Ureter (tissue), 1 donor: ENCODE data around the gene SPSB3. TPM values are rescaled to one million over a fixed set of nuclear protein-coding genes. Genes with fewer than 3 reads are reported as not detected.

Experiments used
- DNase-seq: peaks from one replicate; pipeline ENCODE4 v3.0.0-alpha.2; 2020; ENCODE audit warnings: low spot score
- total RNA-seq: library from RNA; stranded (reverse); gene quantifications from one replicate; pipeline ENCODE4 v1.2.4, GENCODE V29; 2023
- donor health status: DM: yes; HTN: yes; CAD: no.

SPSB3 gene
- total RNA-seq, 1 donor from 2014 or later: 39.2 TPM

DNA sequence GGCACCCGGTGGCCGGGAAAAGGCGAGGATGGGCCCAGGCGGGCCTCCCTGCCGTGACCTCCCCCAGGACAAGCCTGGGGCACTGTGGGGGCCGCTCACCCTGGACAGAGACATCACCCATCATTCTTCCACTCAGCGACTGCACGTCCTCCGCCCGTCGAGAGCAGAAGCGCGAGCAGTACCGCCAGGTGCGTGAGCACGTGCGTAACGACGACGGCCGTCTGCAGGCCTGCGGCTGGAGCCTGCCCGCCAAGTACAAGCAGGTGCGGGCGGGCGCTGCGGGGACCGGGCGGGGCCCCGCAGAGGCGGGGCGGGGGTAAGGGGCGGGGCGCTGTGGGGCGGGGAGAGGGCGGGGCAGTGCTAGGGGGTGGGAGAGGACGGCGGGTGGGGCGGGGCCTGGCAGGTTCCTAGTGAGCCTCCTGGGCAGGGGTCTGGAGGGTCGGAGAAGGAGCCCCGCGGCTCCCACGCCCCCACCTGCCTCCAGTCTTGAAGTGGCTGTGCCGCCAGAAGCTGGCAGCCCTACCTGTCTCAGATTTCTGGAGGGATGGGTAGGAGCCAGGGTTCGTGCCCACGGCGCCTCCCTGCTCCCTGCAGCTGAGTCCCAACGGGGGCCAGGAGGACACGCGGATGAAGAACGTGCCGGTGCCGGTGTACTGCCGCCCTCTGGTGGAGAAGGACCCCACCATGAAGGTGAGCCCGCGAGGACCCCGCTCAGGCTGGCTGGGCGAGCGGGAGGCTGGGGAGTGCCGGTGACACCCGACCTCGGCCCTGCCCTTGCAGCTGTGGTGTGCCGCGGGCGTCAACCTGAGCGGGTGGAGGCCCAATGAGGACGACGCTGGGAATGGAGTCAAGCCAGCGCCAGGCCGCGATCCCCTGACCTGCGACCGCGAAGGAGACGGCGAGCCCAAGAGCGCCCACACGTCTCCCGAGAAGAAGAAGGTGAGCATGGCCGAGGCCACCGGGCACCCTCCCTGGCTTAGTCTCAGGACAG is 18.6 kb downstream of the SPSB3 start:
- DNase-seq: no peak

DNA sequence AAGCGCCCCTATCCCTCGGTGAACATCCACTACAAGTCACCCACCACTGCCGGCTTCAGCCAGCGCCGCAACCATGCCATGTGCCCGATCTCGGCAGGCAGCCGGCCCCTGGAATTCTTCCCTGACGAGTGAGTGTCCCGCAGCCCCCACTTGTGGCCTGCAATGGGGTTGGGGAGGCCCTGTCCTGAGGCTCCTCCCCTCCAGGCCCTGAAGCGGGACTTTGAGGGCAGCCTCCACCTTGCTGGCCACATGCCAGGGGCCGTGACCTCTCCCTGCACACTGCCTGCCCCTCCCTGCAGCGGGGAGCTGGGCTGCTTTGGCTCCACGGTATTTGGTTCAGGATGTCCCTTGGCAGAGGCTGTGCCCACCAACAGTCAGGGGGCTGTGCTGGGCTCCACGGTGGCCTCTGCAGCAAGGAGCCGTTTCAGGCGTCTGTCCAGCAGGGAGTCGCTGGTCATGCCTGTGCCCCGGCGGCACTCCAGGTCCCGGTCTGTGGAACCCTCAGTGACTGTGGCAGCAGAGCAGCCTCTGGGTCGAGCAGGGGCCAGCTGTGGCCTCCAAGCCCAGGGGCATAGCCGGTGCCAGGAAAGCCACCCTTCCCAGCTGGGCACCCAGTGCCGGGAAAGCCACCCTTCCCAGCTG is 19.4 kb downstream of the SPSB3 start:
- DNase-seq: no peak

DNA sequence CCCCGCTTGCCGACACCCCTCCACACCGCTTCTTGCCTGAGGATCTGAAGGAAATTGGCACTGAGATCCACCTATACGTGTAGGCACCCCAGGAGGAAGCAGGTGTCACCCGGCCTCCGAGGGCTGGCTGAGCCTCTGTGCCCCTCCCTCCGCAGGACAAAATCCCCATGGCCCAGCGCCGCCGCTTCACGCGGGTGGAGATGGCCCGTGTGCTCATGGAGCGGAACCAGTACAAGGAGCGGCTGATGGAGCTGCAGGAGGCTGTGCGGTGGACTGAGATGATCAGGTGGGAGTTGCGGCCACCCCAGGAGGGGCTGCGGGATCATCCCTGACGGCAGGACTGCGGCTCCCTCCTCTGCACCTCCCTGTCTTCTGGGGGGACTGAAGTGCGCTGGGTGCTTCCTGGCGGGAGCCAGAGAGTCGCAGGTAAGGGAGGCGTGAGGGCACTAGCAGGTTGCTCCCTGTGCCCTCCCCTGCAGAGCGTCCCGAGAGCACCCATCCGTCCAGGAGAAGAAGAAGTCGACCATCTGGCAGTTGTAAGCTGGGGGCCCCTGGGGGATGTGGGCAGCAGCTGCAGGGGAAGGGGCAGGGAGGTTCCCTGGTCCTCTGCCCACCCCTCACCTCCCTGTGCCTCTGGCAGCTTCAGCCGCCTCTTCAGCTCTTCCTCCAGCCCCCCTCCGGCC is 20.0 kb downstream of the SPSB3 start:
- DNase-seq: no peak

DNA sequence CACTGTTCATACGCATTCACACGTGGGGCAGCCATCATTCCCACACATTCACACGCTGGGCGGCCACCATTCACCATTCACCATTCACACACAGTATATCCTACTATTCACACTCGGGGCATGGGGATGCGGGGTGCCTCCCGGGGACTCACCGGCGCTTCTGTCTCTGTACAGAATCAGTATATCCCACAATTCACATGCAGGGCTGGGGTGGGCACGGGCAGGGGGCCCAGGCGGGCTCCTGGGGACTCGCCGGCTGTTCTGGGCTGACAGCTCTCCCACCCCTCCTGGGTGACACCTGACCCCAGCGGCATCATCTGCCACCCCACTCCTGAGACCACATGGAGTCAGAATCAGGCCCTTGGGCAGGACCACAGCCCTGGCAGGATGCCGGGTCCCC is 20.6 kb downstream of the SPSB3 start:
- no peak for DNase-seq

DNA sequence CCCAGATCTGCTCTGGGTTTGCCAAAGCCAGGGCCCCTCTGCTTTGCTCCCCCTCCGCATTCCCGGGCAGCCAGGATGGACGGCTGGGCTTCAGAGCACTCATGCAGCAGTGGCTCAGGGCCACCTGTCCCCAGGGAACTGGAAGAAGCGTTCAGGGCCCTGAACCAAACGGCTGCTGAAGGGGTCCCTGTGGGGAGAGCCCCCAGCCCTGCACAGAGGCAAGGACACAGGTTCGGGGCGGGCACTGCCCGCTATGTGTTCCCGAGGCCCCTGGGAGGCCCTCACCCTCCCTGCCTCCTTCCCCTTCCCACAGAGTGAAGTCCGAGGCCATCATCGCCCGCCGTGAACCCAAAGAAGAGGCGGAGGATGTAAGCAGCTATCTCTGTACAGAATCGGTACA is 21.5 kb downstream of the SPSB3 start:
- DNase-seq: no peak

DNA sequence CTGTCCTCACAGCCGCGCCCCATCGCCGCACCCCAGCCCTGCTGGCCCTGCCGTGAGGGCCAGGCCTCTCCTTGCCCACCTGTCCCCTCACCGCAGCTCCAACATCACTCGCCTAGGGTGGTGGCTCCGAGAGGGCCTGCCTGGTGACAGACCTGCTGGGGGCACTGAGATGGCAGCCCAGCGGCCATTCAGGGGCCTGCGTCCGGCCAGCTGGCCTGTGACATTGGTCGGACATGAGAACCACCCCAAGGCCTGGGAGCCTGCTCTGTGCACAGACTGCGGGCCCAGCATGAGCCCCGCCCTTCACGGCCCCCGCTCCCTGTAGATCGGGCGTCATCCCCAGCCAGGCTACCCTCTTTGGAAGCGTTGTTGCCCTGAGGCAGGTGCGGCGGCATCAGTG is 22.9 kb downstream of the SPSB3 start:
- no peak for DNase-seq

DNA sequence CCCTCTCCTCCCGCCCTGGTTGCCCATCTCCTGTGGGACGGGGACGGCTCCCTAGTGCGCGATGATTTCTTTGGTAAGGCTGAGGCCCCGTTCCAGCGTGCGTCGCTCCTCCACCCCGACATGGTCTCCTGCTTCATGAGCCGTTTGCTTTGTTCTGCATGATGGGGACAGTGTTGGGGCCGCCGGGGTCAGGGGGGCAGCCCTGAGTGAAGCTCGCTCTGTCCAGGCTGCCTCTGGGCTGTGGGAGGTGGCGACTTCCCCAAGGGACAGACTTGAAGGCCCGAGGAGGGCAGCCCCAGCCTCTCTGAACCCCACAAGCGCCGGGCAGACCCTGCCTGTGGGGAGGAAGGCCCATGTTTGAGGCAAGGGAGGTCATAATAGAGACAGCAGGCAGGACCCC is 23.4 kb downstream of the SPSB3 start:
- DNase-seq: no peak

DNA sequence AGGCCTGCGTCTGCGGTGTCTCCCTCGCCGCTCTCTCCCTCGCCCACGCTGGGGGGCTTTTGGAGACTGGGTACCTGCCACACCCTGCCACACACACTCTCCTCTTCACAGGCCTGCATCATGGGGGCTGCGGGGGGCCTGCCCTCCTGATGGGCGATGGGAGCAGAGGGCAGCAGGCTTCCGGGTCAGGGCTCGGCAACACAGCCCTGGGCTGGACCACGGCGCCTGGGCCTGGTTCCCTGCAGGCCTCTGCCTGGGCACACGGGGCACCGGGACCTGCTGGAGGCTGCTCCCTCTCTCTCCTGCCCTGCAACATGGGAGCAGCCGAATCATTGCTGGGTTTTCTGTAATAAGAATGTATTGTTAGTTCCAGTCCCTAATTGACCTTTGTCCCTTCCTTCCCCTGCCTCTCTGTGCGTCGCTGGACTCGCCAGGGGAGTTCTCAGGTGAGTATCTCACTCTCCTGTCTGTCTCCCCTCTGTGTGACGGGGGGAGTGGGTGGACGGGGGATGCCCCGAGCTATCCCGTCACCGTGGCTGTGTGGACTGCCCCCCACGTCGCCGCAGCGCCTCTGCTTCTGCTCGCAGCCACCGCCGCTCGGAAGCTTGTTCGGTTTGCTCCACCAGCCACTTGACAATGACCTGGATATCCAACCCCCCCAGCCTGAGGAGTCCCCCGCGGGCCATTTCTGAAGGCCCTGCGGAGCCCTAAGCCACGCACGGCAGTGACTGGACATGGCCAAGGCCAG is 24.5 kb downstream of the SPSB3 start:
- DNase-seq: no peak

DNA sequence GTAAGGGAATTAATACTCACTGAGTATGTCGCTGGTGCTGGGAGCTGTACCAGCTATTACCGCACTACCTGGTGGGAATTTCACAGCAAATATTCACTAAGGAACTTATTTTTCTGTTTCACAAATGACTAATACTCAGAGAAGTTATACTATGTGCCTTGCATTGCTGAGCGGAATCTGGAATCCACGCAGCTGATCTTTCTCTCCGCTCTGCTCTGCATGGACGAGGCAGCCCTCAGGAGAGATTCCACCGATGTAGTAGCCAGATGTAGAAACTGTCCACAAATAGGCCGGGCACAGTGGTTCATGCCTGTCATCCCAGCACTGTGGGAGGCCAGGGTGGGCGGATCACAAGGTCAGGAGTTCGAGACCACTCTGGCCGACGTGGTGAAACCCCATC is 28.2 kb downstream of the SPSB3 start:
- DNase-seq: no peak

DNA sequence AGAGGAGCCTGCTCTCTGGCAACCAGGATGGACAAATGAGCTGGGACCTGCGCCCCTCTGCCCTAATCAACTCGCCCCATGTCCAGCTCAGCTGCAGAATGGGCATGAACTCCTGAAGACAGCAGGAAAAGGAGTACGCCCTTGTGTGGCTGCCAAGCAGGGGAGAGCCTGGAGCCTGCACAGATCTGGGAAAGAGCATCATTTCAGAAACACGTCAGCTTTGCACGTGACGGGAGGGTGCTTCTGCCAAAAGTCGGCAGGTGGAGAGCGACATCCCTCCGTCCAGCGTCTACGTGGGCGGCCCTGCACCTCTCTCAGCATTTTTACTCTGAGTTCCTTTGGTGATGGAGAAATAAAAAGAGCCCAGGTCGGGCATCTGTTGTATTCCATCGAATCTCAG is 29.5 kb downstream of the SPSB3 start:
- no peak for DNase-seq

DNA sequence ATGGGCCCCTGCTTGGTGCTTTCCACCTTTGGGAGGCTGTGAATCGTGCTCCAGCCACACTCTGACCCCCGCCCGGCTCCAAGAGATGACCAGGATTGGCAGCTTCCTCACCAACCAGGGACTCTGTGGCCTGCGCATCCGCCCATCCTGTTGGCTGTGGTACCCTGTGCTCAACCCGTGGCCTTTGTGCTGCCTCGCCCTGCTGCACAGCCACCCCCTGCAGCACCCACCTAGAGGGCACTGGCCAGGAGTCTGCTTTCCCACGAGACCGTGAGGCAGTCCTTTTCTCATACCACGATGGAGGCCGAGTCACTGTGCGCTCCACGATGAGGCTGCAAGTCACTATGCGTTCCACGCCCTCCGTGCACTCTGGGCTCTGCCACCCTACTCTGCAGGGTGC is 30.4 kb downstream of the SPSB3 start:
- DNase-seq: no peak

DNA sequence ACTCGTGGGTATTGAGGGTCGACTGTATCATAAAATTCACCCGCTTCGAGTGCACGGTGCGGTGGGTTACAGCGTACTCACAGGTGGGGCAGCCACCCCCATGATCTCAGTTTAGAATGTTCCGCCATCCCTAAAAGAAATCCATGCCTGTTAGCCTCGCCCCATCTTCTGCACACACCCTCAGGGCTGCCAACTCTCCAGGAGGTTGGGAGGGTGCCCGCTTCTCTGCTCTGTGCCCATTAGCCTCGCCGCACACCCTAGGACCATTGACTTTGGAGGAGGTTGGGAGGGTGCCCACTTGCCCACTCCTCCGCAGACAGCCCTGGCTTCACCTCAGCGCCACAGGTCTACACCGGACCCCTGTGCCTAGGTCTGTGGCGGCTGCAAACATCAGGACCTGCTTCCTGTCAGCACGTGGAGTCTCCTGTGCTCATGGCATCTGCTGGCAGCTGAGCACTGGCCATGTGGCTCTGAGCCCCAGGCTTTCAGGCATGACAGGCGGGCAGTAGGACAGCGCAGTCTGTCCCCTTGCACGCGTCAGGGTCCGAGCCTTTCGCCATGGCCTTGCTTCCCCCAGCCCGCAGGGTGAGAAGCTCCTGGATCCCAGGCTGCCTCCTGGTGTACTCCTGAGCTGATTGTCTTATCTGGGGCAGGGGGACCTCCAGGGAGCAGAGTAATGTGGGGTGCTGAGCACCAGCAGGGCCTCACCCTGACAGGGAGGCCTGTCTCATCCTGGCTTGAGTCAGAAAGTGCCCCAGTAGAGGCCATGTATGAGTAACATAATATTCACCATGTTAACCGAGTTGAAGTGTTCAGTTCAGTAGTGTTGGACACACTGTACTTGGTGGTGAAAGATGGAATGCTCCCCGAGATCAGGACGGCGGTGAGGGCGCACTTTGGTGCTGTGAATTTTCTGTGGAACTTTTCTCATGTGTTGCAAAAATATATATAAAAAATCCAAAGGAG is 32.9 kb downstream of the SPSB3 start:
- DNase-seq: no peak

DNA sequence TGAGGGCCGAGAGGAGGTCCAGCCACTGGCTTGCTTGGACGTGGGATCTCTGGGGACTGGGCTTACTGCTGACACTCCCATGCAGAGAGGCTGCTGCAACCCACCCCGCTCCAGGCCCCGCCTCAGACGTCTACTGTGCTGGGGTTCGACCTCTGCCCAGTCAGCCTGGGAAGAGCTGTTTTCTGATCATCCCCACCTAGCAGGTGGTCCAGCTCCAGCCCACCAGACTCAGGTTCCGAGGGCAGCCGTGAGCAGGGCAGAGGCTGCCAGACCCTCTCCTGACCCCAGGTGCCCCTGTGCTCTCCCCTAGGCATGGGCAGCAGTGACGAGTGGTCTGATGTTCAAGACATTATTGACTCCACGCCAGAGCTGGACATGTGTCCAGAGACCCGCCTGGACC is 34.4 kb downstream of the SPSB3 start:
- no peak for DNase-seq

DNA sequence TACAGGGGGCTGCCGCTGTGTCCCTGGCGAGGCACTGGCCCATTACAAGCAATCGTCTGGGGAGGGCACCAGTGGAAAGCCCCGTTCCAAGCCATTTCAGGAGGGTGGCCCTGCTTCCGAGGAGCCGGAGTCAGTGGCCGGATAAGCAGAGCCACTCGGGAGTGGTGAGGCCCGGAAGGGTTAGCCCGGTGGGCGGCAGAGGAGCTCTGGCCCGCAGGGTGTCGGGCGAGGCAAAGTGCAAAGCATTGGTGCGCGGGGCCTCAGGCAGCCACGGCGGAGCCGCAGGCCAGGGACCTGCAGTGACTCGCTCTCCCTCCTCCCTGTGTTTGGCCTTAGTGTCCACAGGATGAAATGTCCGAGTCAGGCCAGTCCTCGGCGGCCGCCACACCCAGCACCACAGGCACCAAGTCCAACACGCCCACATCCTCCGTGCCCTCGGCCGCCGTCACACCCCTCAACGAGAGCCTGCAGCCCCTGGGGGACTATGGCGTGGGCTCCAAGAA is 35.6 kb downstream of the SPSB3 start:
- no peak for DNase-seq

DNA sequence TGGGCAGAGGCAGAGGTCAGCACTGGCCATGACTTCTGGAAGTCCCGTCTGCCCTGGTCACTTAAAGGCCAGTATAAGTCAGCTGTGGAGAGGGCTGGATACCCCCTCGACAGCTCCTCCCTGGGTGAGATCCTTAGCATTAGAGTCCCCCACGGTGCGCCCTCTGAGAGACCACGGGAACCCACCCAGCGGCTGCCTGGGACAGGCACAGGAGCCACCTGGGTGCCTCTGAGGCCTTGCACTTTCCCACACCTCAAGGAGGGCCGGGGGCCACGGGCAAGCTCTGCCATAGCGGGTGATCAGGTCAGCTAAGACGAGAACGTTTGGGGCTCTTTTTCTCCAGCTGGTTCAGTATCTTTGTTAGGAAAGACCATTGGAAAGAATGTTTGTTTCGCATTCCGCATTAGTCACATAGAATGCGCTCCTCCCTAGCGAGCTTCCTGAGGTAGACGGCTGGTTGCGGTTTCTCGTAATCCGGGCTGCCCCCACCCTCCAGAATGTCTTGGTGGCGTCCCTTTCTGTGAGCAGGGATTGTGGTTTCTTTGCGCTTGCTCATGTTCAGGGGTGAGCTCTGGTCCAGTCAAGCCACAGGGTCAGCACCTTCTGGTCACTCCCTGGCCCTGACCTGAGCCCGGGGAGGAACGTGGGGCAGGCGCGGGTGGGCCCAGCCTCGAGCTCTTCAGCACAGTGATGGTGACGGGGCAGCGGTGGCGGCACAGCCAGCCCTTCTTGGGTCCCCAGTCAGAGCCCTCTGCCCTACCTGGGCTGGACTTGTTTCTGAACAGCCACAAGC is 36.3 kb downstream of the SPSB3 start:
- no peak for DNase-seq

DNA sequence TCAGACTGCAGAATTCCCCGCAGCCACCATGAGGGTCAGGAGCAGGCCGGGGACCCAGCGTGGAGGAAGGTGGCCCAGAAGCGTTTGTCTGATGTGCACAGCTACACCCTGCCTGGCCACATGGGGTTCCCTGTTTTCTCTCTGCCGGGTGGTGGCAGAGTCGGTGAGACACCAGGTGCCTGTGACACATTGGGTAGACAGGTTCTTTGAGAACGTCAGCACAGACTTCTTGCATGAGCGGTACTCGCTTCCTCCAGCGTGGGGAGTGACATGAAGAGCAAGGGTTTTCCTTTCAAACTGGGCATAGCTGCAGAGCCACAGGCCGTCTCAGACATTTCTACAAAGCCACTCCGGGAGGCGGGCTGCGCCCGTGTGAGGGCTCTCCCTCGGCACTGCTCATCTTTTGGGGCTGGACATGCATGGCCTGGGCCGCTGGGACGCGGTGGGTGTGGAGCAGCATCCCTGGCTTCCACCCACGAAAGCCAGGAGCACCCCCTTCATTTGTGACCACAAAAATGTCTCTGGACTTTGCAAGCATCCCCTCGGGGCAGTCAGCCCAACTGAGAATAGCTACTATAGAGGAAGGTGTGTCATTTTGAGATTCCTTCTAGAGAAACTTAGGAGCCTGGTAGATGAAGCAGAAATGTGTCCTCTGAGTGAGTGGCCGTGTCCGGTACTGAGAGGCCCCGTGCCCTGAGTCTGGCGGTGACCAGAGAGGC is 37.0 kb downstream of the SPSB3 start:
- DNase-seq: no peak

DNA sequence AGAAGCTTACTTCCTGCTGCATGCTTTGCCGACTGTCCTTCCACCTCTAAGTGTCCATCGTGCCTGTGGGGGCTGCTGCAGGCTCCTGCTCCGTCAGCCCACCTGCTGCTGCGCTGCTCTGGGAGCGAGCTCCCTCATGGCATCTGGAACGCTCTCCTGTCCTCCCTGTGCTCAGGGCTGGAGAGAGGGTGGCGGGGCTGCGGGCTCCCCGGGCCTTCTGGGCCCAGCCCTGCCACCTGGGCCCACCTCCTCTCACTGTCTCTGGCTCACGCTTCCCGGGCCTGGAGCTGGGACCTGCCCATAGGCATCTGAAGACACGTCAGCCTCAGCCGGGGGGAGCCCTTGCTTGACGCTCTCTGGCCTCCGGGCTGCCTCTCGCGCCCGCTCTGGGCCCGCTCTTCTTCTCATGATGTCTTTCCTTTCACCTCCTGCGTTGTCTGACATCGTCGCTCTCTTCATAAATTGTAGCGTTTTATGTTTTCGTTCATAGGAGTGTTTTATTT is 38.0 kb downstream of the SPSB3 start:
- DNase-seq: no peak

DNA sequence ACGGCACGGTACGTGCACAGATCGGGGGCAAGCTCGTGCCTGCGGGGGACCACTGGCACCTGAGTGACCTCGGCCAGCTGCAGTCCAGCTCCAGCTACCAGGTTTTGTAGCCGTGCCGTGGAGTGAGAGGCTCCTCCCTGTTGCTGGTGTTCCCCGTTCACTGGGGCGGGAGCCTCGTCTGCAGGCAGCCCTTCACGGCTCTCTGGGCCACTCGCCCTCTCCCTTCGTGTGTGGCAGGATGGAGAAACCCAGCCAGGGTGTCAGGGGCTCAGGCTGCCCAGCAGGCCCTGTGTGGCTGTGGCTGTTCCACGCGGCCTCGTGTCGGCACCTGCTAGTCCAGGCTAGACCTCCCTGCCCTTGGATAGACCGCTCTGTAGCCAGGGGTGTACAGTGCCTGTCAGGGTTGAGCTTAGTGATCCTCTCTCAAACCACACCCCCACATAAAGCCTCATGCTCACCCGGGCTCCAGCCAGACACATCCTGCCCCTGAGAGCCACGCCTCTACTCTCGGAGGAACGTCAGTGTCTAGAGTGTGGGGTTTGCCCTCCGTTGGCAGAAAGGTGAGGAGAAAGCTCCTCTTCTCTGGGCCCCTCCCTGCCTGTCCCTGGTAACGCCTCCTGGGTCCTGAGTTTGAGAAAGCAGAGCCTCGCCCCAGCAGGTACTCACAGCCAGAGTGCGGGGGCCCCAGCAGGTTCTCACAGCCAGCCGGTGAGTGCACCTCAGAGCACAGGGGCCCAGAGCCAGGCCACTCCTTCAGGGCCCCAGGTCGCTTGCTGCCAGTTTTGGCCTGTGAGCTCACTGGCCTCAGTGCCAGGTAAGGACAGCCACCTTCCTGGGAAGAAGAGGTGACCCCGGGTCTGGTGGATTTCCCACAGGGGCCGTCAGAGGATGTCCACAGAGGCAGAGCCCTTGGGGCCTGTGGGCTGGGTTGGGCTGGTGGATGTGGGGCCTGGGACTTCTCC is 38.7 kb downstream of the SPSB3 start:
- DNase-seq: no peak
